Mesodermal cell (in vitro differentiated cells): ENCODE data around the gene SWT1.

Source experiments
- H3K27ac ChIP-seq: 2 replicates; pipeline ENCODE4 v1.7.0; 2013; ENCODE audit warnings: mild to moderate bottlenecking, low read depth, low read length, moderate library complexity; ENCODE audit not compliant: severe bottlenecking
- H3K36me3 ChIP-seq: 2 replicates; pipeline ENCODE4 v1.7.1; 2013; ENCODE audit warnings: mild to moderate bottlenecking, low read length, moderate library complexity; ENCODE audit not compliant: control insufficient read depth, insufficient read depth
- H3K4me1 ChIP-seq: one replicate; pipeline ENCODE4 v1.7.1; 2013; ENCODE audit warnings: mild to moderate bottlenecking, low read length; ENCODE audit not compliant: insufficient read depth, control insufficient read depth, poor library complexity, severe bottlenecking
- H3K4me3 ChIP-seq: 2 replicates; pipeline ENCODE4 v1.7.0; 2013; ENCODE audit warnings: low read length, control low read depth, mild to moderate bottlenecking; ENCODE audit not compliant: insufficient read depth, poor library complexity, severe bottlenecking; ENCODE audit errors: extremely low read depth
- H3K9me3 ChIP-seq: 2 replicates; pipeline ENCODE4 v1.7.1; 2013; ENCODE audit warnings: mild to moderate bottlenecking, low read length, moderate library complexity; ENCODE audit not compliant: control insufficient read depth
- WGBS, 2 experiments: methylation state at CpG; one replicate each; pipeline ENCODE4 v1.1.5; 2013; ENCODE audit warnings: missing lambda C conversion rate in 2 of 2; ENCODE audit not compliant: insufficient coverage in 2 of 2; 5-methylcytosine and 5-hydroxymethylcytosine counted together

SWT1 gene

DNA sequence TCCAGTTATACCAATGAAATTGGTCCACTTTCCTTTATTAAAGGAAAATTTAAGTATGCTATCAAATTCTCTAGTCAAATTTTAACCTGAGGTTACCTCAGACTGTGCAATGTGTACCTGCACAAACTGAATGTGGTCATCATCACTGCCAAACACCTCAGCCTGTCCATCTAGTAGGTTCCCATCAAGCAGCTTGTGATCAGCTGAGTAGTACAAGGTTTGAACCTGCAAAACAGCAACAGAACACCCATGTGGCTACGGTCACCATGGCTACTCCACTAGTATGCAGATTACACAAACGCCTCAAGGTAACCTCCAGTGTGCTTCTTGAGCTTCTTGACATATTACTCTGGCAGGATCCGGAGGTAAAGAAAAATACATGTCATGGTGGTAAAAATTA, 148.5 kb downstream of the SWT1 start:
- H3K9me3 ChIP-seq, result no peaks in the 10 kb centered on the region
- WGBS, 2 experiments, result 100% methylated on average over 1 of the region's 3 CpGs

DNA sequence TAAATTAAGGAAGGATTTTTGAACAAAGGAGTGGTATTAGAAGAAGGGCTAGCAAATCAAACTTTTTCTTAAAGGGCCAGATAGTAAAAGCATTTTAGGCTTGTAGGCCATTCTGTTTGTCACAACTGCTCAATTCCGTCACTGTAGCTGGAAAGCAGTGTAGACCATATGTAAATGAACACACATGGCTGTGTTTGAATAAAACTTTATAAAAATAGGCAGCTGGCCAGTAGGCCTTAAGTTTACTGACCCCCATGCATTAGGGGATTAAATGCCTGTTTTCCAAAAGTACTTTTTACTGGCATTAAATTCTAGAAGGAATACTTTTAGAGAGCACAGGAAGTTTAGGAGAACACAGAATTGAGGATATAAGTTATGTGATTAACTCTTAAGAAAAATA, 151.2 kb downstream of the SWT1 start:
- Histone ChIP-seq H3K4me1 (no peaks in the 10 kb centered on the region), H3K36me3 (peaks cover 87% of the 10 kb centered on the region), H3K4me3 (no peak overlapping the region), H3K27ac (no peak overlapping the region), H3K9me3 (no peaks in the 10 kb centered on the region)
- WGBS, 2 experiments, result 100% methylated on average over 1 of the region's 1 CpG

More for the DNA sequence above, 148.5 kb downstream of the SWT1 start:
- Histone ChIP-seq H3K4me3 (no peak overlapping the region), H3K4me1 (no peaks in the 10 kb centered on the region), H3K36me3 (peaks cover 93% of the 10 kb centered on the region), H3K27ac (no peak overlapping the region)

DNA sequence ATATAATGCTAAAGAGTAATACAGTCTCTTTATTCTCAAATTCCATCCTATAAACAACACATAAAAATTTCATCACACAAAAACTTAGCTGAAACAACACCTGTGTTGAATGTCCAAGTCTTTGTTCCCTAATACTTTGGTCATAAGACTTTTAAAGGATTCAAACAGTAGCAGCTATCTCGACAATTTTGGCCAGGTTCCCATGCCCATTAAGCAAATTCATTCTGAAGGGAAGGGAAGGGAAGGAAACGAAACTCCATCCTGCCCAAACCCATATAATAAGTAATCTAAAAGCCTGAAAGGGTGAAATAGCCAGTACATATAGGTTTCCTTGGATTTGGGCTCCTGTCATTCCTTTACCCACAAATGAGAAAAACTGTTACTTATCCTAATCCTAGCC, 152.6 kb downstream of the SWT1 start:
- no peak overlapping the region for H3K4me3 ChIP-seq
- no peaks in the 10 kb centered on the region for H3K9me3 ChIP-seq
- no peaks in the 10 kb centered on the region for H3K4me1 ChIP-seq
- no peak overlapping the region for H3K27ac ChIP-seq
- WGBS, 2 experiments, result no CpG with 5 or more reads among the region's 2 CpGs
- peaks cover 73% of the 10 kb centered on the region for H3K36me3 ChIP-seq

DNA sequence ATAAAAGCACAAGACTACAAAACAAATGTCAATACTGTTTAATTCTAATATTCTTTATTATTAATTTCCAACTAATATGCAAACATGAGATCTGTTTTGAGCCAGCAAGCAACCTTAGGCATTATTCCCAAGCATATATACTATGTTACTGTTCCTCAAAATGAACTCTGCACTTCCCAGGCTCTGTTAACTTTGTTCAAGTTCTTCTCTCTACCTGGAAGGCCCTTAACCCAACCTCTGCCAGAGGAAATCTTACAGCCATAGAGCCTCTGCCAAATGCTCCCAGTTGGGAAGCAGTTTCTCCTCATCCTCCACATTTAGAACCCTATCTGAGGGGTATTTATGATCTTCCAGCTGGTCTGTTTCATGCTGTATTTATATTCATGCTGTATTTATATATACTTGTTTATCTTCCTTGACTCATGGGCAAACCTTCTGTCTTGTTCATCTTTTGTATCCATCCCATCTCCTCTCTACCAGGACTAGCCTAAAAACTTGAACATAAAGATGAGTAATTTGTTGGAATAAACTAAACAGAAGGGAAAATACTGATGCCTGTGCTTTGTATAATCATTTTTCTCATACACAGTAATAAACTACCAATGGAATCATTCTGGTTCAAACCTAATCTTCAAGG, 154.7 kb downstream of the SWT1 start:
- Histone ChIP-seq H3K4me3 (no peak overlapping the region), H3K36me3 (peaks cover 52% of the 10 kb centered on the region), H3K4me1 (no peaks in the 10 kb centered on the region), H3K9me3 (no peaks in the 10 kb centered on the region), H3K27ac (no peak overlapping the region)

- 90 to 100% methylated on average over 1 to 2 of the region's 4 CpGs for WGBS, 2 experiments
- no peaks in the 10 kb centered on the region for H3K9me3 ChIP-seq
- no peaks in the 10 kb centered on the region for H3K4me1 ChIP-seq
- peak overlapping the region; percentile 1 for H3K4me3 ChIP-seq
- no peak overlapping the region for H3K27ac ChIP-seq
- peaks cover 45% of the 10 kb centered on the region for H3K36me3 ChIP-seq
These were observed 155.6 kb downstream of the SWT1 start for GRCh38 chr1:185312361-185313138.

GRCh38 chr1:185314411-185314810, 157.4 kb downstream of the SWT1 start:
- Histone ChIP-seq H3K27ac (no peak overlapping the region), H3K9me3 (no peaks in the 10 kb centered on the region), H3K4me3 (peak overlapping the region; percentile 93), H3K36me3 (peaks cover 28% of the 10 kb centered on the region), H3K4me1 (no peaks in the 10 kb centered on the region)
- WGBS, 2 experiments, result 11% methylated on average over 1 of the region's 1 CpG

DNA sequence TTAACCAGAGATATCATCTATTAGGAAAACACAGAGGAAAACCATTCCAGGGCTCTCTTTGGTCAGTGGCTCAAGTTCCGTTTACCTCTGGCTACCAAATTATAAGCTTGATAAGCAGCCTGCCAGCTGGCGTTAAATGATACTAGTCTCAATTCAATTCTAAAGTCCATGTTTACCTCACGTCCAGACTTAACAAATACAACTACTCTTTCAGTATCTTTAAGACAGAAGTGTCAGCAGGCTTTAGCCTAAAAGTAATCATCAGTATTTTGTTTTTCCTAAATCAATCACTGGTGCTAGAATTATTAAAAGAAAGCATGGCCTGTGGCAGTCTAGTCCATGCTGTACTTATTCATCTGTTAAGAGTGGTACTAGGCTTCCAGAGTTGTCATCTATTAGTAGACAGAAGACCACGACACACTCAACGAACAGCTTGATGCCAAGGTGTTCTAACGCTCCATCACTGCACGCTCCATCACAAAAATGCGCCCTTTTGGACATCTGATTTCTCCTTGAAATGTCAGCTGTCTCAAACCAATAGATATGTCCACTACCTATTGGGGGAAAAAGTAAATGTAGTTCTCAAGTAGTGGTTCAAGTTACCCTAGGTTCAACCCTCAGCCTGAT, 158.6 kb downstream of the SWT1 start:
- Histone ChIP-seq H3K9me3 (no peaks in the 10 kb centered on the region), H3K36me3 (peaks cover 18% of the 10 kb centered on the region), H3K27ac (peak overlapping the region; percentile 48), H3K4me3 (peak overlapping the region; percentile 93), H3K4me1 (no peaks in the 10 kb centered on the region)
- WGBS, 2 experiments, result 0 to 10% methylated on average over 7 of the region's 8 CpGs

- WGBS, 2 experiments, result 0% methylated on average over 36 to 69 of the region's 88 CpGs
These were observed 159.4 kb downstream of the SWT1 start for GRCh38 chr1:185316163-185317033.

DNA sequence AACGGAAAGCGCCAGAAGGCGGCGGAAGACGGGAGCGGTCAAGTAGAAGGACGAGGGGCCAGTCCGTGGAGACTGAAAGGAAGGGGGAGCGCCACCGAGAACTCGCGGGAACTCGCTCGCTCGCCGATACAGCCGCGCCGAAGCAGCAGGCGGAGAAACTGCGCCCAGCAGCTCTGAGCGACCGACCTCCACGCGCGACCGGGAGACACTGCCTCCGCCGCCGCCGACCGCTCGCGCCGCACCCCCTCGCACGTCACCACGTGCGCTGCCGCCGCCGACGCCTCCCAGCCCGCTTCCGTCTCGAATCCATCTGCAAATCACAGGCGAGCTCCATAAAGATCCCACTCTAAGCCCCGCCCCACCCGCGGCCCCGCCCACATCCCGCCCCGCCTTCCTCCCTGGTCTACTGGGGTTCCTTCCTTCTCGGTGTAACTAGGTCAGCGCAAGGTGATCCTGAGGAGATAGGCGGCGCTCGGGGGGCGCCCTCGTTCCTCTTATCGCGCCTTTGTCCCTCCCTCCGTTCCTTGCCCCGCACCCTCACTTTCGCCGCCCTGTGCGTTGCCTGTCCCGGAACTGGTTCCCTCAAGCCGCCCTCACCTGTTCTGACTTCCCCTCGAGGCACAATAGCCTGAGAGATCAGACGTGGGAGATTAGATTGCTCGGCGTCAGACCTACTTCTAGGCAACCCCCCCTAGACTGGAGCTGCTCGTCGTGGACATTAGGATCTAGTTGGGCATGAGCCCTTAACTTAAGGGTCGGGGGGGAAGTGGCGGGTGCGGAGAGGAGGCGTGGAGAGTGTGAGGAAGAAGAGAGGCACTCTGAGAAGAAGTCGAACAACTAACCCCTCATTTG, 160.3 kb downstream of the SWT1 start, which contains the start of gene IVNS1ABP:
Gene IVNS1ABP, minus strand, starts transcription at position 210 of the 852 bp plus-strand sequence. CDS start 7,750 bp downstream, outside the sequence.
- no peaks in the 10 kb centered on the region for H3K9me3 ChIP-seq
- H3K27ac ChIP-seq, result peak within 1 kb of the TSS; percentile 94
- 1 to 2% methylated on average over 58 to 59 of the region's 80 CpGs for WGBS, 2 experiments
- H3K4me3 ChIP-seq, result peak within 1 kb of the TSS; percentile 93
- no peaks in the 10 kb centered on the region for H3K4me1 ChIP-seq
- peaks cover under 1% of the 10 kb centered on the region for H3K36me3 ChIP-seq

More at GRCh38 chr1:185316163-185317033, 159.4 kb downstream of the SWT1 start:
- Histone ChIP-seq H3K36me3 (peaks cover 9% of the 10 kb centered on the region), H3K27ac (peak overlapping the region; percentile 94), H3K9me3 (no peaks in the 10 kb centered on the region), H3K4me1 (no peaks in the 10 kb centered on the region), H3K4me3 (peak overlapping the region; percentile 93)
